CD8-positive, alpha-beta memory T cell (primary cell): ENCODE measurements around the gene TREH. TPM values are rescaled to one million over a fixed set of nuclear protein-coding genes. Genes with fewer than 3 reads are reported as not detected.
A peak's percentile ranks its signal among the peaks of the same experiment; 100 is the strongest.
"Not testable (repeated sequence)": the region's sequence is repeated elsewhere in the genome, so short reads cannot be mapped to it uniquely, and the experiment has no call there.

ENCODE experiments used
- CTCF ChIA-PET: fragments of 350-600 bp; sonication (Branson Sonifier 250); formaldehyde crosslinking; loops from one replicate; lab custom pipeline; 2021; ENCODE audit warnings: antibody characterized with exemption; lab: Charles Lee
- POLR2A ChIA-PET: fragments of 350-600 bp; sonication (Branson Sonifier 250); formaldehyde crosslinking; loops from one replicate; lab custom pipeline; 2021; ENCODE audit warnings: antibody characterized with exemption; lab: Charles Lee
- DNase-seq, 5 donors: peaks; one replicate each; pipeline versions ENCODE4 v3.0.0 to v3.0.0-alpha.2; 2020 to 2022; ENCODE audit warnings: mixed read lengths in 1 of 5
- H3K27ac ChIP-seq: one replicate; pipeline ENCODE4 v1.7.0; 2013; ENCODE audit warnings: low read depth, mild to moderate bottlenecking, low read length, moderate library complexity
- H3K27me3 ChIP-seq: 2 replicates; pipeline ENCODE4 v1.7.0; 2013; ENCODE audit warnings: low read length, mild to moderate bottlenecking; ENCODE audit not compliant: insufficient read depth, poor library complexity, severe bottlenecking
- H3K36me3 ChIP-seq: 2 replicates; pipeline ENCODE4 v1.7.0; 2013; ENCODE audit warnings: mild to moderate bottlenecking, low read length, moderate library complexity; ENCODE audit not compliant: insufficient read depth
- H3K4me1 ChIP-seq: 2 replicates; pipeline ENCODE4 v1.7.0; 2013; ENCODE audit warnings: mild to moderate bottlenecking, low read length, moderate library complexity; ENCODE audit not compliant: insufficient read depth
- H3K4me3 ChIP-seq: 2 replicates; pipeline ENCODE4 v1.7.0; 2013; ENCODE audit warnings: mild to moderate bottlenecking, low read length
- H3K9me3 ChIP-seq: 2 replicates; pipeline ENCODE4 v1.7.0; 2013; ENCODE audit warnings: mild to moderate bottlenecking, low read length
- H3K27ac Mint-ChIP-seq, 8 donors: one replicate each; pipeline ENCODE4 v1.8.0; 2020 to 2021; ENCODE audit warnings: mixed read lengths in 8 of 8, mild to moderate bottlenecking in 6 of 8, inconsistent platforms in 3 of 8, moderate library complexity in 3 of 8
- H3K27me3 Mint-ChIP-seq, 2 donors: one replicate each; pipeline ENCODE4 v1.8.0; 2020 to 2021; ENCODE audit warnings: mixed read lengths in 2 of 2, mild to moderate bottlenecking in 1 of 2, moderate library complexity in 1 of 2
- H3K36me3 Mint-ChIP-seq, 3 donors: one replicate each; pipeline ENCODE4 v1.8.0; 2020 to 2021; ENCODE audit warnings: mixed read lengths in 3 of 3, inconsistent platforms in 1 of 3, mild to moderate bottlenecking in 1 of 3
- H3K4me1 Mint-ChIP-seq, 3 donors: one replicate each; pipeline ENCODE4 v1.8.0; 2020 to 2021; ENCODE audit warnings: mixed read lengths in 3 of 3, inconsistent platforms in 1 of 3, mild to moderate bottlenecking in 1 of 3
- H3K4me3 Mint-ChIP-seq, 7 donors: one replicate each; pipeline ENCODE4 v1.8.0; 2020 to 2021; ENCODE audit warnings: mixed read lengths in 7 of 7, mild to moderate bottlenecking in 6 of 7, moderate library complexity in 4 of 7, inconsistent platforms in 2 of 7
- H3K9me3 Mint-ChIP-seq, 5 donors: one replicate each; pipeline ENCODE4 v1.8.0; 2020 to 2022; ENCODE audit warnings: mixed read lengths in 5 of 5, mild to moderate bottlenecking in 3 of 5, moderate library complexity in 2 of 5, inconsistent platforms in 1 of 5
- polyA plus RNA-seq: library from polyadenylated mRNA; unstranded; fragments of 300-500 nt; fragmentation: Illumina TruSeq; gene quantifications from one replicate; pipeline ENCODE4 v1.2.3, GENCODE V29; 2021
- total RNA-seq, 2 experiments: library from RNA; stranded (reverse); gene quantifications; one replicate each; pipeline ENCODE4 v1.2.3, GENCODE V29; 2021

The TREH gene
- total and polyA plus RNA-seq, 3 experiments from 2014 or later = not detected

GRCh38 chr11:118688851-118689502 lies 9.5 kb upstream of the TREH start:
- Histone ChIP-seq H3K4me1 (peaks cover 37% of the 10 kb centered on the region), H3K9me3 (no peaks in the 10 kb centered on the region), H3K27ac (no peak overlapping the region), H3K36me3 (no peaks in the 10 kb centered on the region), H3K27me3 (peaks cover 4% of the 10 kb centered on the region), H3K4me3 (no peak overlapping the region)
- POLR2A ChIA-PET = interaction anchor here (1.0 to 1.7 kb wide), 3 partner anchors 101 to 267 kb away, joined by 3 to 13 read pairs (median 7); partner anchors contain the start of genes DDX6 and UPK2
- no peak overlapping the region for H3K27ac Mint-ChIP-seq
- H3K9me3 Mint-ChIP-seq = no peaks in the 10 kb centered on the region
- H3K4me1 Mint-ChIP-seq = peaks cover 42 to 46% (median 45%) of the 10 kb centered on the region in 3 donors
- no peaks in the 10 kb centered on the region for H3K36me3 Mint-ChIP-seq
- CTCF ChIA-PET = interaction anchor here (0.9 to 5.5 kb wide), 33 partner anchors 8 to 309 kb away, joined by 3 to 122 read pairs (median 6); partner anchors contain the start of genes BCL9L, CENATAC, DDX6 and UPK2
- no peak overlapping the region for H3K4me3 Mint-ChIP-seq
- peaks cover 0 to 6% of the 10 kb centered on the region in 2 donors for H3K27me3 Mint-ChIP-seq
- DNase-seq = no peak

GRCh38 chr11:118688339-118688738 lies 8.9 kb upstream of the TREH start:
- H3K36me3 Mint-ChIP-seq, H3K9me3 Mint-ChIP-seq, H3K27me3 ChIP-seq, H3K36me3 ChIP-seq, H3K4me3 ChIP-seq, H3K27me3 Mint-ChIP-seq, H3K27ac ChIP-seq, H3K9me3 ChIP-seq: not testable (repeated sequence)
- Mint-ChIP-seq H3K4me1 (peaks cover 36 to 40% (median 39%) of the 10 kb centered on the region in 3 donors), H3K4me3 (peak overlapping the region in 2 of 7 donors; percentile 37 to 54), H3K27ac (peak overlapping the region in 3 of 8 donors; percentile 26 to 87 (median 61))
- DNase-seq = peak in 2 of 5 donors; percentile 13 to 44
- peaks cover 31% of the 10 kb centered on the region for H3K4me1 ChIP-seq
- CTCF ChIA-PET = interaction anchor here (1.0 to 5.0 kb wide), 11 partner anchors 12 to 269 kb away, joined by 3 to 37 read pairs (median 17); partner anchors contain the start of gene UPK2
- POLR2A ChIA-PET = interaction anchor here (1.7 kb wide), 1 partner anchor 207 kb away, joined by 7 read pairs; no protein-coding TSS in a partner anchor

GRCh38 chr11:118687906-118688305 lies 8.5 kb upstream of the TREH start:
- Histone ChIP-seq H3K36me3 (no peaks in the 10 kb centered on the region), H3K27ac (no peak overlapping the region), H3K27me3 (peaks cover 4% of the 10 kb centered on the region), H3K9me3 (no peaks in the 10 kb centered on the region), H3K4me1 (peaks cover 27% of the 10 kb centered on the region), H3K4me3 (no peak overlapping the region)
- peak overlapping the region in 1 of 7 donors; percentile 23 for H3K4me3 Mint-ChIP-seq
- no peaks in the 10 kb centered on the region for H3K36me3 Mint-ChIP-seq
- H3K27me3 Mint-ChIP-seq = peaks cover 0 to 6% of the 10 kb centered on the region in 2 donors
- CTCF ChIA-PET = interaction anchor here (1.0 to 3.4 kb wide), 7 partner anchors 18 to 270 kb away, joined by 3 to 32 read pairs (median 17); partner anchors contain the start of genes DDX6 and UPK2
- no peak for DNase-seq
- H3K4me1 Mint-ChIP-seq = peaks cover 31 to 35% (median 35%) of the 10 kb centered on the region in 3 donors
- POLR2A ChIA-PET = interaction anchor here (1.7 kb wide), 1 partner anchor 207 kb away, joined by 7 read pairs; no protein-coding TSS in a partner anchor
- peak overlapping the region in 2 of 8 donors; percentile 23 to 87 for H3K27ac Mint-ChIP-seq
- no peaks in the 10 kb centered on the region for H3K9me3 Mint-ChIP-seq

- Histone ChIP-seq H3K9me3 (no peaks in the 10 kb centered on the region), H3K4me1 (no peaks in the 10 kb centered on the region), H3K4me3 (no peak overlapping the region), H3K36me3 (no peaks in the 10 kb centered on the region), H3K27ac (no peak overlapping the region), H3K27me3 (peaks cover 4% of the 10 kb centered on the region)
- Mint-ChIP-seq H3K4me1 (peaks cover 5 to 6% (median 6%) of the 10 kb centered on the region in 3 donors), H3K36me3 (no peaks in the 10 kb centered on the region), H3K27me3 (peaks cover 0 to 1% of the 10 kb centered on the region in 2 donors), H3K27ac (no peak overlapping the region), H3K4me3 (no peak overlapping the region), H3K9me3 (no peaks in the 10 kb centered on the region)
- ChIA-PET CTCF (no interaction called here), POLR2A (no interaction called here)
- DNase-seq = no peak
Observed at GRCh38 chr11:118684187-118684586, 4.7 kb upstream of the TREH start.

GRCh38 chr11:118682939-118683338 lies 3.5 kb upstream of the TREH start:
- H3K27me3 ChIP-seq, H3K4me1 ChIP-seq, H3K4me3 Mint-ChIP-seq, H3K4me1 Mint-ChIP-seq, H3K9me3 Mint-ChIP-seq, H3K9me3 ChIP-seq, H3K36me3 ChIP-seq, DNase-seq, H3K27me3 Mint-ChIP-seq, H3K4me3 ChIP-seq, H3K27ac Mint-ChIP-seq, POLR2A ChIA-PET, H3K36me3 Mint-ChIP-seq, H3K27ac ChIP-seq: not testable (repeated sequence)
- CTCF ChIA-PET = interaction anchor here (0.6 kb wide), 1 partner anchor 465 kb away, joined by 3 read pairs; no protein-coding TSS in a partner anchor

DNA sequence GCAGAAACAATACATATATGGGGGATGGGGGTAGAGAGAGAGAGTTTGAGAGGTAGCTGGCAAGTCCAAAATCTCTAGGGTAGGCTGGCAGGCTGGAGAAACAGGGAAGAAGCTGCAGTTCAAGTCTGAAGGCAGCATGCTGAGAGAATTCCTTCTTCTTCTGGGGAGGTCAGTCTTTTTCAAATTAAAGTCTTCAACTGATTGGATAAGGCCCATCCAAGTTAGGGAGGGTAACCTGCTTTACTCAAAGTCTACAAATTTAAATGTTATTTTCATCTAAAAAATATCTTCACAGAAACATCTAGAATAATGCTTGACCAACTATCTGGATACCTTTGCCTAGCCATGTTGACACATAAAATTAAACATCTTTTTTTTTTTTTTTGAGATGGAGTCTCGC lies 2.9 kb upstream of the TREH start:
- H3K27ac ChIP-seq = no peak overlapping the region
- H3K4me1 Mint-ChIP-seq = no peaks in the 10 kb centered on the region
- no peaks in the 10 kb centered on the region for H3K9me3 ChIP-seq
- H3K4me3 Mint-ChIP-seq = no peak overlapping the region
- no peak overlapping the region for H3K4me3 ChIP-seq
- peaks cover 0 to 1% of the 10 kb centered on the region in 2 donors for H3K27me3 Mint-ChIP-seq
- no peaks in the 10 kb centered on the region for H3K4me1 ChIP-seq
- H3K27me3 ChIP-seq = peaks cover 4% of the 10 kb centered on the region
- H3K36me3 Mint-ChIP-seq = no peaks in the 10 kb centered on the region
- no peaks in the 10 kb centered on the region for H3K36me3 ChIP-seq
- no peaks in the 10 kb centered on the region for H3K9me3 Mint-ChIP-seq
- ChIA-PET CTCF (interaction anchor here (0.6 kb wide), 1 partner anchor 466 kb away, joined by 3 read pairs; no protein-coding TSS in a partner anchor), POLR2A (no interaction called here)
- no peak for DNase-seq
- no peak overlapping the region for H3K27ac Mint-ChIP-seq

GRCh38 chr11:118678908-118679307 lies 542 bp downstream of the TREH start:
- H3K9me3 Mint-ChIP-seq, H3K27ac Mint-ChIP-seq, H3K36me3 Mint-ChIP-seq, H3K36me3 ChIP-seq, H3K27me3 ChIP-seq, H3K4me1 Mint-ChIP-seq, H3K9me3 ChIP-seq, H3K4me3 ChIP-seq, POLR2A ChIA-PET, H3K27ac ChIP-seq, DNase-seq, H3K4me1 ChIP-seq, H3K27me3 Mint-ChIP-seq, H3K4me3 Mint-ChIP-seq, CTCF ChIA-PET: not testable (repeated sequence)

GRCh38 chr11:118677977-118678376 lies 1.5 kb downstream of the TREH start:
- CTCF ChIA-PET = no interaction called here
- no peaks in the 10 kb centered on the region for H3K36me3 ChIP-seq
- no peak overlapping the region for H3K4me3 ChIP-seq
- POLR2A ChIA-PET = no interaction called here
- Mint-ChIP-seq H3K27me3 (peaks cover 0 to 5% of the 10 kb centered on the region in 2 donors), H3K27ac (no peak overlapping the region), H3K4me1 (no peaks in the 10 kb centered on the region), H3K9me3 (peaks cover 0 to 2% (median 0%) of the 10 kb centered on the region in 5 donors), H3K36me3 (no peaks in the 10 kb centered on the region), H3K4me3 (no peak overlapping the region)
- H3K9me3 ChIP-seq = no peaks in the 10 kb centered on the region
- H3K4me1 ChIP-seq = no peaks in the 10 kb centered on the region
- no peak for DNase-seq
- H3K27ac ChIP-seq = no peak overlapping the region
- H3K27me3 ChIP-seq = no peaks in the 10 kb centered on the region
